Measurements from ENCODE around the gene HLA-DMA. TPM values are rescaled to one million over a fixed set of nuclear protein-coding genes. Genes with fewer than 3 reads are reported as not detected.

HLA-DMA gene
- total and polyA plus RNA-seq, 2 of the 13 experiments (the other 11 are each of a cell fraction or from before 2014, with no cell fraction given) = 0.70 to 0.71 TPM

GRCh38 chr6:32954267-32954666 lies 1.4 kb upstream of the HLA-DMA start (continued):
- no peak for TF ChIP-seq PBX2 (CRISPR knock-in tag; IDR thresholded peaks at IDR 0.05)

GRCh38 chr6:32953775-32954174 lies 878 bp upstream of the HLA-DMA start:
- intact Hi-C loops (cut with micrococcal nuclease; ENCODE audit: unreplicated experiment) = loop anchor here (1.0 kb wide), 1 partner anchor 115 kb away; the partner anchor contains the start of gene TAP2
- ChIA-PET POLR2A (interaction anchor here (1.0 to 8.9 kb wide), 8 partner anchors 12 to 255 kb away, joined by 3 to 202 read pairs (median 4); partner anchors contain the start of genes BRD2, RING1 and TAP2), CTCF (ENCODE audit: low intra/inter-chr PET ratio, low total read pairs) (interaction anchor here (1.3 to 1.8 kb wide), 3 partner anchors 20 to 68 kb away, joined by 3 to 14 read pairs (median 5); no protein-coding TSS in a partner anchor)
- peaks cover 1 to 13% of the 10 kb centered on the region in 2 experiments; a peak in 2 of 5 replicates for H3K27me3 ChIP-seq (ENCODE audit: control insufficient read depth in 1 of 2, insufficient read depth in 2 of 2, low read length in 2 of 2)
- H3K9ac ChIP-seq (ENCODE audit: insufficient read depth, low read depth, low read length) = no peak overlapping the region
- H4K20me1 ChIP-seq (ENCODE audit: insufficient read depth, low read length) = no peaks in the 10 kb centered on the region
- H3K9me3 ChIP-seq (ENCODE audit: low read length) = no peaks in the 10 kb centered on the region
- H3K79me2 ChIP-seq (ENCODE audit: insufficient read depth, low read length) = no peaks in the 10 kb centered on the region
- DNase-seq (ENCODE audit: low spot score) = no peak
- no TSS peak for BruUV-seq (replicated peaks)
- H3K4me1 ChIP-seq (ENCODE audit: insufficient read depth, low read length) = peaks cover 12% of the 10 kb centered on the region
- H3K36me3 ChIP-seq (replicated peaks in 1 of 2; ENCODE audit: control insufficient read depth in 1 of 2, insufficient read depth in 2 of 2, low read length in 2 of 2) = no peaks in the 10 kb centered on the region
- no peak for ATAC-seq
- H3K4me2 ChIP-seq (ENCODE audit: low read depth, low read length) = no peak overlapping the region; the same call in 1 of the 2 replicates
- H3K27ac ChIP-seq (ENCODE audit: extremely low read length, insufficient read depth, low read length) = no peak overlapping the region
- WGBS (ENCODE audit: low lambda C conversion rate) = 26% methylated on average over 4 of the region's 4 CpGs
- no peak for FAIRE-seq
- H2AFZ ChIP-seq (ENCODE audit: low read length) = no peak overlapping the region
- H3K4me3 ChIP-seq (replicated peaks in 1 of 3; ENCODE audit: insufficient read depth in 1 of 3, low read depth in 2 of 3, low read length in 3 of 3) = no peak overlapping the region
- in situ Hi-C loops (cut with HindIII; ENCODE audit: extremely low pct_ligation_motif_present, low pct_unique_long_range_greater_than_20kb) = loop anchor here (25.0 kb wide), 1 partner anchor 1041 kb away; the partner anchor contains the start of gene ZBTB12
- TF ChIP-seq ZNF496 (CRISPR knock-in tag; IDR thresholded peaks at IDR 0.05; ENCODE audit: insufficient replicate concordance) (no peak), SMARCC2 (IDR thresholded peaks at IDR 0.05) (no peak), ZNF142 (CRISPR knock-in tag; IDR thresholded peaks at IDR 0.05) (no peak), PLSCR1 (CRISPR knock-in tag; IDR thresholded peaks at IDR 0.05; ENCODE audit: borderline replicate concordance) (no peak), EED (CRISPR knock-in tag; IDR thresholded peaks at IDR 0.05) (no peak), ELK4 (CRISPR knock-in tag; IDR thresholded peaks at IDR 0.05; ENCODE audit: borderline replicate concordance) (no peak), SP140L (CRISPR knock-in tag; IDR thresholded peaks at IDR 0.05; ENCODE audit: borderline replicate concordance) (no peak), ZNF776 (CRISPR knock-in tag; IDR thresholded peaks at IDR 0.05) (no peak), ZNF430 (CRISPR knock-in tag; IDR thresholded peaks at IDR 0.05) (no peak), CHD4 (IDR thresholded peaks at IDR 0.05; ENCODE audit: borderline replicate concordance, low read length) (no peak), NFYB (CRISPR knock-in tag; IDR thresholded peaks at IDR 0.05) (no peak), MAF1 (CRISPR knock-in tag; IDR thresholded peaks at IDR 0.05; ENCODE audit: borderline replicate concordance) (no peak), ZNF660 (CRISPR knock-in tag; IDR thresholded peaks at IDR 0.05; ENCODE audit: borderline replicate concordance, low read depth) (no peak)
